Stimulated activated CD4-positive, alpha-beta T cell treated with anti-CD3 and anti-CD28 coated beads, Interleukin-1b, Interleukin-23, amount 100 ng/mL, for 24 hours (primary cell): ENCODE results near the gene ACCS.

Experiments used
- DNase-seq, 4 experiments: peaks; one replicate each; pipeline ENCODE4 v3.0.0-alpha.2; 2020; ENCODE audit warnings: low read depth in 4 of 4, low spot score in 1 of 4

ACCS gene, protein sequence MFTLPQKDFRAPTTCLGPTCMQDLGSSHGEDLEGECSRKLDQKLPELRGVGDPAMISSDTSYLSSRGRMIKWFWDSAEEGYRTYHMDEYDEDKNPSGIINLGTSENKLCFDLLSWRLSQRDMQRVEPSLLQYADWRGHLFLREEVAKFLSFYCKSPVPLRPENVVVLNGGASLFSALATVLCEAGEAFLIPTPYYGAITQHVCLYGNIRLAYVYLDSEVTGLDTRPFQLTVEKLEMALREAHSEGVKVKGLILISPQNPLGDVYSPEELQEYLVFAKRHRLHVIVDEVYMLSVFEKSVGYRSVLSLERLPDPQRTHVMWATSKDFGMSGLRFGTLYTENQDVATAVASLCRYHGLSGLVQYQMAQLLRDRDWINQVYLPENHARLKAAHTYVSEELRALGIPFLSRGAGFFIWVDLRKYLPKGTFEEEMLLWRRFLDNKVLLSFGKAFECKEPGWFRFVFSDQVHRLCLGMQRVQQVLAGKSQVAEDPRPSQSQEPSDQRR

GRCh38 chr11:44065841-44066731 lies at the start of gene ACCS:
Gene ACCS, plus strand, starts transcription at chr11:44066270. Its CDS starts 1,358 bp downstream, at chr11:44067628.
- peak; percentile 51 to 78 (median 65) for DNase-seq

DNA sequence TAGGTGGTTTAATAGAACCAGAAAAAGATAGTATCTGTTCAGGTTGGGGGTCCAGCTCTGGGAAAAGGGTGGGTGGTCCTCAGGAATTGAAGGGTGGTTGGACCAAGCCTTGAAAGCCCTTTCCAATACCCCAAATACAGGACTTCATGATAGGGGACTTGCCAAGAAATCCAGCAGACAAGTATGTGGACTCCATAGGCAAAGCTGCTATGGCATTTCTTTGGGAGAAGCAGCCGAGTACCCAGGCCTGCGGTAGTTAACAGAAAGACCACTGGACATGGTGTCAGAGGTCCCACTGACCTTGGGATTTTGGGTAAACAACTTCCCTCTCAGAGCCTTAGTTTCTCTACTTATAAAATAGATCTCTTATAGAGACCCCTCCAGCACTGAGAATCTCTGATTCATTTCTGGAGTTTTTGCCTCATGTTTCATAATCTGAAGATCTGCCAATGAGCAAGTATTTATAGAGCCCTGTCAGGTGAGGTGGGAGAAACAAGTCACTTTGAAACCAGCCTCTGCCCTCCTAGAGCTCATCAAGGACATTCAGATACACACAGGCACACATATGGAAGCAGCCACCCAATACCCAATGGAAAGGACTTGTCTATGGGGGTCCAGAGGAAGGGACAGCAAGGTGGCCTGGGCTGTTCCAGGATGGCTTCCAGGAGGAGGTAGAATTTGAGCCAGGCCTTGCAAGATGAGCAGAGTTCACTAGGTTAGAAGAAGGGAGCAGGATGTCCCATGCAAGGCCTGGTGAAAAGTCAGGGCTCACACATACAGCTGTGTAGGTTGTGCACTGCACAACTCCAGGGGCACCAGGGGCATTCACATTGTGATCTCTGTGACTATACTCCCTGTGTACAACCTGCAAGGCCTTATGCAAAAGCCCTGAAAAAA lies 49.3 kb upstream of the ACCS start:
- no peak for DNase-seq

GRCh38 chr11:44017443-44018126 lies 48.5 kb upstream of the ACCS start:
- DNase-seq, result no peak

DNA sequence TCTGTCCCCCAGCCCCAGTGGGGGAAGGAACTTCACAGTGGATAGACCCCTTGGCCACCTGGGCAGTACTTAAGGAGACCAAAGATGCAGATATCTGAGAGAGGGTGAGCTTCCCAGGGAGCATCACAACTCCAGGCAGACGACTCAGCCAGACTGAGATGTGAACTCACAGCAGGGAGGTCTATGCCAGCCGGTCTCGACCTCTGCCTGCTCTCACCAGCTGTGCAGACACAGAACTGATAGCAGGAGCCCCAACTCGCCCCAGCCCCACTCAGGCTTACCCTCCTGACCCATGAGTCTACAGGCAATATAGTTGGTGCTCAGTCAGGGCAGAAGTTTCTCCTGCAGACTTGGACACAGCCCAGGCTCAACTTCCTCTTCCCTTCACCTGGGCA lies 47.9 kb upstream of the ACCS start:
- DNase-seq, result no peak

- DNase-seq, result no peak
Measured at GRCh38 chr11:44018829-44019228, 47.2 kb upstream of the ACCS start.

DNA sequence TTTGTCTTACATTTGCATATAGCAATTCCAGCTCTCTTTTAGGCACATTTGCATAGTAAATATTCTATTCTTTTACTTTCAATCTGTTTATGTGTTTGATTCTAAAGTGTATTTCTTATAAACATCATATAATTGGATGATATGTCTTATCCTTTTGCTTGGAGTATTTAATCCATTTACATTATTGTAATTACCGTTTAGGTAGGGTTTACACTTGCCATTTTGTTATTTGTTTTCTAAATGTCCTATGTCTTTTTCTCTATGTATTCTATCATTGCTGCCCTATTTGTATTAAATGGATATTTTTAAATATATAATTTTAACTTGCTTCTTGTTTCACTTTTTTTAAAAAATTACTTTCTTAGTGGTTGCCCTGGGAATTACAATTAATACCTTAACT lies 41.1 kb upstream of the ACCS start:
- no peak for DNase-seq

DNA sequence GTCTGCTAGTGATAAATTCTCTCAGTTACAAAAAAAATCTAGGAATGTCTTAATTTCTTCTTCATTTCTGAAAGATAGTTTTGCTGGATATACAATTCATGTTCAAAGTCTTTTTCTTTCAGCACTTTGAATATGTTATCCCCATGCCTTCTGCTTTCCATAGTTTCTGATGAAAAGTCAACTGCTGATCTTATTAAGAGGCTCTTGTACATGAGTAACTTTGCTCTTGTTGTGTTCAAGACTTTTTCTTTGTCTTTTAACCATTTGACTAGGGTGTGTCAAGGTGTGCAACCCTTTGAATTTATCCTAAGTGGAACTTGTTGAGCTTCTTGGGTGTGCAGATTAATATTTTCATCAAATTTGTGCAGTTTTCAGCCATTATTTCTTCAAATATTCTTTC lies 40.3 kb upstream of the ACCS start:
- DNase-seq, result no peak

DNA sequence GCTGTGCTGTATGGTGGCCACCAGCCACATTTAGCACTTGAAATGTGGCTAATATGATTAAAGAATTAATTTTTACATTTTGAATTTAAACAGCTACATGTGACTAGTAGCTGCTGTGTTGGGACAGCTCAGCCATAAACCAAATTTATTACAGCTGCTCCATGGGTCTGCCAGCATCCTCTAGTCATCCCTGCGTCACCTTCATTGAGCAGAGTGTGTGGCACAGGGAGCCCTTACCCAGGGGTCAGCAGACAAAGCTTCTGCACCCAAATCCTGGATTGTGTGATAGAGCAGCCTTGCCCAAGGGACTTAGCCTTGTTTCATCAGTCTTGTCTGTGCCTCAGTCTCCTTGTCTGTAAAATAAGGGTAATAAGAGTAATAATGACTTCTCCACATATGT lies 37.7 kb upstream of the ACCS start:
- no peak for DNase-seq

DNA sequence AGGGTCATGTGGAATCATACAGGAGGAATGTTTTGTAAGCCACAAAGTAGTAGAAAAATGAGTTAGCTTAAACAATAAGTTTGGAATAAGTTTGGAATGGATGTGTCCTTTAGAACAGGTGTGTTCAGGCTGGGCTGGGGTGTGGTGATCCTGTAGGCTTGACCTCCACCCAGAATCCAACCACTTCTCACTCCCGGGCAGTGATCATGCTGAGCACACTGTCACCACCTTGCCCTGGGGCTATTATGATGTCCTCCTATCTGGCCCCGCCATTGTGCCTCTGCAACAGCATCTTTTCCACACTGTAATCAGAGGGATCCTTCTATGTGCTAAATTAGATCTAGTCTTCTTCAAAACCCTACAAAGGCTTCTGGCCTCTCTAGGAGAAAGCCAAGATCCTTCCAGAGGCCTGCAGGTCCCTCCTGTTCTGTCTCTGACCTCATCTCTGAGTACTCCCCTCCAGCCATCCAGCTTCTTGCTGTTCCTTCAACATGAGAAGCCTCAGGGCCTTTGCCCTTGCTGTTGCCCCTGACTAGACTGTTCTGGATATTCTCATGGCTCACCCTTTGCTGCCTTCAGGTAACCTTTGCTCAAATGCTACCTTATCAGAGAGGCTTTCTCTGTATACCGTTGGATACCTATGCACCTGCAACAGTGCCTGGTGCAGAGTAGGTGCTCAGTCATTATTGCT lies 37.1 kb upstream of the ACCS start:
- DNase-seq, result no peak

GRCh38 chr11:44029507-44029845 lies 36.6 kb upstream of the ACCS start:
- DNase-seq, result no peak

GRCh38 chr11:44029977-44030911 lies 35.8 kb upstream of the ACCS start:
- DNase-seq, result no peak

DNA sequence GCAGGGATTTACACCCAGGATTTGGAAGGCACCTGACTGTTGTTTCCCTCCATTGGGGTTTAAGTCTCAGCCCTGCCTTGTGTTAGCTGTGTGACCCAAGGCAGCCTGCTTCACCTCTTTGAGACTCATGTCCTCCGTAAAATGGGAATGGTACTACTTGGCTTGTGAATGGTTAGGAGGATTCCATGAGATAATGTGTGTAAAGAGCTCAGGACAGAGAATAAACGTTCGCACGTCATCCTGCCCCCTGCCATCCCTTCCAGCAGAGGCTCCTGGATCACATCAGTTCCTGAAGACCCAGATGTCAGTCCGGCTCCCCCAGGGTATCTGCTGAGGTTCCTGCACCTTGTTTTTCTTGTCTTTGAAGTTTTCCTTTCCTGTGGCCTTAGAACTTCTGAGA lies 35.1 kb upstream of the ACCS start:
- DNase-seq, result no peak

DNA sequence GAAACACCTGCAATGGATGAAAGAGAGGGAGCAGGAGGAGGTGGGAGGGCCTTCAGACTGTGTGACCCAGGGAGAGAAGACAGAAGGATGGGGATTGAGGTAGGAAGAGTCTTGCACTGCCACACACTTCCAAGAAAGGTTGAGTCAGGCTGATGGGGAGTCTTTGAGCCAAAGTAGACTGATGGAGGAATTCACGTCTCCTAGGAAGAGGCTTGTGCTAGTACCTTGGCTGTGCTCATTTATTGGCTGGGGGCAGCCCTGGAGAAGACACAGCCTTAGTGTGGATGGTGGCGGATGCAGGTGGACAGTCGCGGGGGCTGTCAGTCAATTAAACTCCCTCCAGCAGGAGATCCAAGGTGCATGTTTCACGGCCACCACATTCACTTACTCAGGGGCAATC lies 34.5 kb upstream of the ACCS start:
- DNase-seq, result no peak

DNA sequence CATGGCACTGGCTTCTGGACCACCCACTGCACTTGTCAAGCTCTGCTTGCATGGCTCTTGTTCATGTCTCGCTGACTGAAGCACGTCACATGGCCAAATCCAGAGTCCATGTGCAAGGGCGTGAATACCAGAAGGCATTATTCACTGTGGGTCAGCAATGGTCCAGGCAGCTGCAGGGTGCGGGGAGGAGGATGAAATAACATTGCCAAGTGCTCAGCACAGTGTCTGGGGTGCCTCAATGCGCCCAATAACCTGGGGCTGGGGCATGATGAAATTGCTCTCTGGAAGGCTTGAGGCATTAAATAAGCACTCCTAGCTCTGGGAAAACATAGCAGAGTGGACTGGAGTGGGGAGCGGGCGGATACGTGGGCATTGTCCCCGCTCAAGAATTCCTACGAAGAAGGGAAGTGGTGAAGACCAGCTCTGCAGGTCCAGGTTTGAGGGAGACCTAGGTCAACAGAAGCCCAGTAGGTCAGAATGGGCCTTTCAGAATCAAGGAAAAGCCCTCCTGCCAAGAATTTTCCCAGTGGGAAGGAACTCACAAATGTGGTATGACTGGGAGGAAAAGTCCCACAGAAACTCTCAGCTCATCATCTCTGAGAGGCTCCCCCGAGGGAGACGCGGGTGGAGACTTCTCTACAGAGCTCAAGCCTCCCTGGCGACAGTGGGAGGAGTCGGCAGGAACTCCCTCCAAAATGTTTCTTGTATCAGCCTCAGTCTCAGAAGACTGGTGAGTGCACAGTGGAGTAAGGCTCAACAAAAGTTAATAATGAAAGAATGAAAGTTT lies 33.6 kb upstream of the ACCS start:
- DNase-seq, result no peak

GRCh38 chr11:44033411-44033850 lies 32.6 kb upstream of the ACCS start:
- DNase-seq, result no peak

GRCh38 chr11:44033856-44034255 lies 32.2 kb upstream of the ACCS start:
- no peak for DNase-seq

DNA sequence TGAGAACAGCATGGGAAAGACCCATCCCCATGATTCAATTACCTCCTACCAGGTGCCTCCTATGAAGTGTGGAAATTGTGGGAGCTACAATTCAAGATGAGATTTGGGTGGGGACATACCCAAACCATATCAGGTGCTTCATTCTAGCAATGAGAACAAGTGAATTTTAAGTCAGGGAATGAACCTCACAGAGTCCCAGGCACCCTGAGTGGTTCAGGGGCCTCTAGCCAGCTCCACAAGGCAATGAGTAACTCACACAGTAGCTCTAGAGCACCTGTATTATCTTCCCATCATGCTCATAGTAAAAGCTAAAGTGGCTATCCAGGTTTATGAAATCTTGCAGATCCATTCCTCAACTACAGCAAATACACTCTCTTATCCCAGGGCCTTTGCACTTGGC lies 31.4 kb upstream of the ACCS start:
- DNase-seq, result no peak
